ENCODE results near the gene CUX1.
"Not testable (repeated sequence)": the region's sequence is repeated elsewhere in the genome, so short reads cannot be mapped to it uniquely, and the experiment has no call there.

The CUX1 gene

GRCh38 chr7:101824440-101824839, 7.0 kb downstream of the CUX1 start:
- no peak for FAIRE-seq

GRCh38 chr7:101826081-101826835, 8.8 kb downstream of the CUX1 start:
- no peak for FAIRE-seq

GRCh38 chr7:101828301-101829020, 11.0 kb downstream of the CUX1 start:
- FAIRE-seq, result no peak

GRCh38 chr7:101829374-101829773, 11.9 kb downstream of the CUX1 start:
- FAIRE-seq, result no peak

- FAIRE-seq, result no peak
These were observed 12.4 kb downstream of the CUX1 start for GRCh38 chr7:101829821-101830220.

GRCh38 chr7:101831396-101831795, 14.0 kb downstream of the CUX1 start:
- not testable (repeated sequence) for FAIRE-seq

- FAIRE-seq, result no peak
These were observed 14.8 kb downstream of the CUX1 start for GRCh38 chr7:101832205-101832631.

- FAIRE-seq, result no peak
These were observed 15.4 kb downstream of the CUX1 start for GRCh38 chr7:101832685-101833375.

GRCh38 chr7:101833799-101834198, 16.4 kb downstream of the CUX1 start:
- no peak for FAIRE-seq

- no peak for FAIRE-seq
These were observed 17.7 kb downstream of the CUX1 start for GRCh38 chr7:101835136-101835535.

GRCh38 chr7:101837433-101837832, 20.0 kb downstream of the CUX1 start:
- not testable (repeated sequence) for FAIRE-seq

GRCh38 chr7:101838837-101839483, 21.5 kb downstream of the CUX1 start:
- FAIRE-seq, result no peak

GRCh38 chr7:101841328-101841727, 23.9 kb downstream of the CUX1 start:
- peak; percentile 9 for FAIRE-seq

GRCh38 chr7:101843293-101844271, 26.2 kb downstream of the CUX1 start:
- peak; percentile 11 for FAIRE-seq

GRCh38 chr7:101845974-101846373, 28.5 kb downstream of the CUX1 start:
- no peak for FAIRE-seq

- no peak for FAIRE-seq
These were observed 29.5 kb downstream of the CUX1 start for GRCh38 chr7:101846800-101847538.

- FAIRE-seq, result no peak
These were observed 31.0 kb downstream of the CUX1 start for GRCh38 chr7:101848208-101848951.

GRCh38 chr7:101849314-101849713, 31.9 kb downstream of the CUX1 start:
- FAIRE-seq, result not testable (repeated sequence)

GRCh38 chr7:101852364-101852763, 34.9 kb downstream of the CUX1 start:
- not testable (repeated sequence) for FAIRE-seq

- FAIRE-seq, result no peak
These were observed 36.3 kb downstream of the CUX1 start for GRCh38 chr7:101853684-101854083.

Measured in A204.1 (cell line).